Heart left ventricle (tissue), 13 donors: ENCODE results near the gene KHDC3L.
"Not testable (repeated sequence)": the region's sequence is repeated elsewhere in the genome, so short reads cannot be mapped to it uniquely, and the experiment has no call there.

ENCODE experiments used
- CTCF ChIP-seq, 12 donors: fragments of 200-600 bp; sonication (generic) in 4 of 12; IDR thresholded peaks; one replicate each; pipeline versions ENCODE4 v1.5.0 to v1.8.0; 2018 to 2022; ENCODE audit warnings: antibody characterized with exemption in 12 of 12, mild to moderate bottlenecking in 5 of 12
- POLR2A ChIP-seq, 2 donors: fragments of 450-650 bp; IDR thresholded peaks; one replicate each; pipeline ENCODE4 v1.6.1; 2017; ENCODE audit warnings: antibody characterized with exemption in 2 of 2, mild to moderate bottlenecking in 2 of 2, moderate library complexity in 2 of 2
- donor health status: ischemic (EF 13 %, LVEDD 7.1; RV severe dilation, severe dysfunction).
- donor health status: DM: no; HTN: yes; CAD: no.
- donor health status: DM: no; HTN: no; CAD: no.
- donor health status: ischemic (EF 25% LVEDD 6.9; RV normal size, moderate dysfunction).
- donor health status: ischemic (EF 25% LVEDD 5.7; RV mildly dilated, moderate dysfunction).
- donor health status: ischemic (EF 35%, LVEDD 5.7; RV mildly dilated, moderate dysfunction).
- donor health status: nonischemic (EF 11% LVEDD 7.7; RV severe dilation, severe dysfunction).
- donor health status: DM: yes; HTN: yes; CAD: no.
- donor health status: PGD.
- donor health status: ischemic (EF 29% LVEDD 5.4; RV normal size, mild dysfunction).
- donor health status: nonischemic (EF 23%, LVEDD 6.1; RV moderate dilation, normal function).

DNA sequence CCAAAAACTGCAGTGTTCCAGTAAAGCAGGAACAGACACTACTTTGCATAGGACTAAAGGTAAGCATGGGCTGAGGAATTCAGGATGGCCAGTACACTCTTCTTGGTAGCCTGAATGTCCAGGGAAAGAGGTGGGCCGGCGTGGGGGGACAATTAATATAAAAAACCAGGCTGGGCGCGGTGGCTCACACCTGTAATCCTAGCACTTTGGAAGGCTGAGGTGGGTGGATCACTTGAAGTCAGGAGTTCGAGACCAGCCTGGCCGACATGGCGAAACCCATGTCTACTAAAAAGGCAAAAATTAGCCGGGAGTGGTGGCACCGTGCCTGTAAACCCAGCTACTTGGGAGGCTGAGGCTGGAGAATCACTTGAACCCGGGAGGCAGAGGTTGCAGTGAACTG is 19.1 kb downstream of the KHDC3L start:
- not testable (repeated sequence) for TF ChIP-seq POLR2A, CTCF (IDR thresholded peaks at IDR 0.05)
